Left lung (tissue), 10 donors: ENCODE data around the gene FCN3. TPM values are rescaled to one million over a fixed set of nuclear protein-coding genes. Genes with fewer than 3 reads are reported as not detected.

ENCODE experiments used
- ATAC-seq: fragments of 200-7000 bp; cut with Tn5 transposase; one replicate; pipeline ENCODE4 v1.9.1; 2020; ENCODE audit warnings: moderate library complexity
- DNase-seq, 4 donors: peaks; one replicate each; pipeline ENCODE4 v3.0.0-alpha.2; 2013 to 2020
- H3K27ac ChIP-seq, 2 donors: fragments of 200-600 bp; sonication (generic) in 1 of 2; one replicate each; pipeline versions ENCODE4 v1.5.0 to v1.8.0; 2020 to 2021
- H3K27me3 ChIP-seq, 2 donors: fragments of 200-600 bp; sonication (generic) in 1 of 2; one replicate each; pipeline versions ENCODE4 v1.5.0 to v1.8.0; 2020 to 2021
- H3K36me3 ChIP-seq, 2 donors: fragments of 200-600 bp; sonication (generic) in 1 of 2; one replicate each; pipeline versions ENCODE4 v1.5.0 to v1.8.0; 2020 to 2021
- H3K4me1 ChIP-seq, 2 donors: fragments of 200-600 bp; one replicate each; pipeline ENCODE4 v1.8.0; 2021
- H3K4me3 ChIP-seq, 2 donors: fragments of 200-600 bp; sonication (generic) in 1 of 2; one replicate each; pipeline versions ENCODE4 v1.5.0 to v1.8.0; 2020 to 2021; ENCODE audit warnings: mild to moderate bottlenecking in 1 of 2
- H3K9me3 ChIP-seq, 2 donors: fragments of 200-600 bp; sonication (generic) in 1 of 2; one replicate each; pipeline versions ENCODE4 v1.5.0 to v1.8.0; 2020 to 2021
- intact Hi-C, 2 donors: fragments of 100-400 bp; cut with DNase I; formaldehyde crosslinking; loops; one replicate each; pipeline versions ENCODE4 v1.11.2 to v1.14.2; 2022
- polyA plus RNA-seq, 6 donors: library from polyadenylated mRNA; unstranded; fragments of 120-200 nt; gene quantifications; one replicate each; pipeline ENCODE4 v1.2.1, GENCODE V29; 2013; ENCODE audit not compliant: insufficient read length in 6 of 6
- total RNA-seq, 2 donors: library from RNA; stranded (reverse); fragmentation: NEBNext Ultra II Directional; extraction: Animal tissue kit (Norgen Biotek cat#: 25700); gene quantifications; one replicate each; pipeline ENCODE4 v1.2.1, GENCODE V29; 2021
- TF ChIP-seq, protein P1 (sequence below), 2 donors: fragments of 200-600 bp; sonication (generic) in 1 of 2; IDR thresholded peaks; one replicate each; pipeline versions ENCODE4 v1.5.0 to v1.8.0; 2021; ENCODE audit warnings: antibody characterized with exemption in 2 of 2
- donor health status: DM: no; HTN: yes; CAD: no.
- donor health status: DM: no; HTN: no; CAD: no.

The FCN3 gene
- total and polyA plus RNA-seq, 8 donors: 13.4 to 487 (median 17.9) TPM

GRCh38 chr1:27372022-27372807 lies 2.4 kb downstream of the FCN3 start:
- no peaks in the 10 kb centered on the region for H3K36me3 ChIP-seq
- no peaks in the 10 kb centered on the region for H3K9me3 ChIP-seq
- DNase-seq: no peak
- intact Hi-C loops: no loop called here
- H3K27ac ChIP-seq: peak overlapping the region in 1 of 2 donors; percentile 73
- H3K4me3 ChIP-seq: peak overlapping the region in 1 of 2 donors; percentile 40
- no peaks in the 10 kb centered on the region for H3K27me3 ChIP-seq
- peaks cover 9 to 38% of the 10 kb centered on the region in 2 donors for H3K4me1 ChIP-seq
- ATAC-seq: no peak
- TF ChIP-seq, protein P1, sequence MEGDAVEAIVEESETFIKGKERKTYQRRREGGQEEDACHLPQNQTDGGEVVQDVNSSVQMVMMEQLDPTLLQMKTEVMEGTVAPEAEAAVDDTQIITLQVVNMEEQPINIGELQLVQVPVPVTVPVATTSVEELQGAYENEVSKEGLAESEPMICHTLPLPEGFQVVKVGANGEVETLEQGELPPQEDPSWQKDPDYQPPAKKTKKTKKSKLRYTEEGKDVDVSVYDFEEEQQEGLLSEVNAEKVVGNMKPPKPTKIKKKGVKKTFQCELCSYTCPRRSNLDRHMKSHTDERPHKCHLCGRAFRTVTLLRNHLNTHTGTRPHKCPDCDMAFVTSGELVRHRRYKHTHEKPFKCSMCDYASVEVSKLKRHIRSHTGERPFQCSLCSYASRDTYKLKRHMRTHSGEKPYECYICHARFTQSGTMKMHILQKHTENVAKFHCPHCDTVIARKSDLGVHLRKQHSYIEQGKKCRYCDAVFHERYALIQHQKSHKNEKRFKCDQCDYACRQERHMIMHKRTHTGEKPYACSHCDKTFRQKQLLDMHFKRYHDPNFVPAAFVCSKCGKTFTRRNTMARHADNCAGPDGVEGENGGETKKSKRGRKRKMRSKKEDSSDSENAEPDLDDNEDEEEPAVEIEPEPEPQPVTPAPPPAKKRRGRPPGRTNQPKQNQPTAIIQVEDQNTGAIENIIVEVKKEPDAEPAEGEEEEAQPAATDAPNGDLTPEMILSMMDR (IDR thresholded peaks at IDR 0.05): no peak

- intact Hi-C loops: no loop called here
- peak overlapping the region; percentile 42 to 73 for H3K27ac ChIP-seq
- H3K36me3 ChIP-seq: peaks cover 0 to 10% of the 10 kb centered on the region in 2 donors
- peaks cover 0 to 7% of the 10 kb centered on the region in 2 donors for H3K27me3 ChIP-seq
- peaks cover 23 to 54% of the 10 kb centered on the region in 2 donors for H3K4me1 ChIP-seq
- ATAC-seq: no peak
- H3K9me3 ChIP-seq: no peaks in the 10 kb centered on the region
- peak overlapping the region in 1 of 2 donors; percentile 40 for H3K4me3 ChIP-seq
- TF ChIP-seq, protein P1 (IDR thresholded peaks at IDR 0.05): no peak
- no peak for DNase-seq
Observed at GRCh38 chr1:27368869-27369582, 5.6 kb downstream of the FCN3 start.

DNA sequence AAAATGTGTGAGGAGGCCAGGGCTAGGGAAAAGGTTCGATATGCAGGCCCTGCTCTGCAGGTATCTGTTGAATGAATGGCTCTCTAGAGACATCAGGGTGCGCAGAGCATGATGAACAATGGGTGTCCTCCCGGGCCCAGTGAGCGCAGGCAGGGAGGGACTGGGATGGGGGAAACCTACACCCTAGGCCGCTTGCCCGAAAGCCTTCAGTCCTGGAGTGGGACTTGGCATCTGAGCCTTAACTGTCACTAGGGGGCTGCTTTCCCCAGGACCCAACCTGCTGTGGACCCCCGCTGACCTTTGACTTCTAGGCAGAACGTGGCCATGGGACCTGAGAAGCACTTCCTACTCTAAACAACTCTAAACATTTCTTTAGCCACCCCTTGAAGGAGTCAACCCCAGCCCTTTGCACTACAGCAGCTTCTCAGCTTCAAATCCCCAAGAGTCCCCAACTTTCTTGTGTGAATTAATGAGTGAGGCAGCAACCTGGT lies 7.4 kb downstream of the FCN3 start:
- H3K36me3 ChIP-seq: peaks cover 0 to 28% of the 10 kb centered on the region in 2 donors
- no peaks in the 10 kb centered on the region for H3K9me3 ChIP-seq
- ATAC-seq: no peak
- peak overlapping the region; percentile 67 to 74 for H3K4me3 ChIP-seq
- DNase-seq: no peak
- peak overlapping the region; percentile 91 to 98 for H3K27ac ChIP-seq
- intact Hi-C loops: no loop called here
- peaks cover 0 to 7% of the 10 kb centered on the region in 2 donors for H3K27me3 ChIP-seq
- TF ChIP-seq, protein P1 (IDR thresholded peaks at IDR 0.05): no peak
- peaks cover 23 to 57% of the 10 kb centered on the region in 2 donors for H3K4me1 ChIP-seq

DNA sequence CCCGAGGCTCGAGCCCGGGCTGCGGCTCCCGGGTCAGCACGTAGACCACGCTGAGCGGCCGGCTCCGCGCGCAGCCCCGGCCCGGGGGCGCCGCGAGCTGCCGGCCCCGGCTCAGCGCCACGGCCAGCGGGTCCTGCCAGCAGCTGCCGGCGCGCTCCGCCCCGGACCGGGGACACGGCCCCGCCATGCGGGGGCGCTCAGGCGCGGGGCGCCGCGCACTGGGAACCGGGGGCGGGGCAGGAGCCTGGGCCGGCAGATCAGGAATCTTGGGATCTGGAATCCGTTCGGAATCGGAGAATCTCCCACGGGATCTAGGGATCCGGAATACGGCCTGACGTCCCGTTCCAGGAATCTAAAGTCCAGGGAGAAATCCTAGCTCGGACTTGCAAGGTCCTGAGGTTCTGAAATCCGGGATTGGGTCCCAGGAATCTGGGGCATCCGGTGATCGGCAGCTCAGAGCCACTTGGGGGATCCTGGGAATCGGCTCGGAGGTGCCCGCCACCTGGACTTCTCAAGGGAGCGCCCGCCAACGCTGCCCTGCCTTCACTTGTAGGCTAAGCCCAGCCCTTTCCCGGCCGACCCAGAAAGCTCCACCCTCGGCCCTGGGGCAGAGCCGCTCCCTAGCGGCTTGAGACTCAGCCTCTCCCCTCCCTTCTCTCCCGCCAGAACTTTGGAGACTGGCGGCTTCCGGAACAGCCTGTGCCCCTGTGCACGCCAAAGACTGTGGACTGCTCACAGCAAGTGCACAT lies 8.0 kb downstream of the FCN3 start, which contains the start of gene MAP3K6:
MAP3K6 (minus strand) TSS at position 551 of the 749 bp plus-strand sequence; CDS start at position 187, 364 bp downstream.
- TF ChIP-seq, protein P1 (IDR thresholded peaks at IDR 0.05): peak; percentile 9 to 23
- Histone ChIP-seq H3K4me3 (peak within 1 kb of the TSS; percentile 67 to 74), H3K27ac (peak within 1 kb of the TSS; percentile 91 to 98), H3K4me1 (peaks cover 23 to 57% of the 10 kb centered on the region in 2 donors), H3K9me3 (no peaks in the 10 kb centered on the region), H3K36me3 (peaks cover 0 to 34% of the 10 kb centered on the region in 2 donors), H3K27me3 (peaks cover 0 to 7% of the 10 kb centered on the region in 2 donors)
- intact Hi-C loops: no loop called here
- ATAC-seq (peak; percentile 77), DNase-seq (peak in 3 of 4 donors; percentile 82 to 95 (median 90))
